Measurements from ENCODE around the gene NOG. TPM values are rescaled to one million over a fixed set of nuclear protein-coding genes. Genes with fewer than 3 reads are reported as not detected.

Gene NOG
- total and polyA plus RNA-seq, 3 donors from 2014 or later = 0.92 to 6.1 (median 5.2) TPM

DNA sequence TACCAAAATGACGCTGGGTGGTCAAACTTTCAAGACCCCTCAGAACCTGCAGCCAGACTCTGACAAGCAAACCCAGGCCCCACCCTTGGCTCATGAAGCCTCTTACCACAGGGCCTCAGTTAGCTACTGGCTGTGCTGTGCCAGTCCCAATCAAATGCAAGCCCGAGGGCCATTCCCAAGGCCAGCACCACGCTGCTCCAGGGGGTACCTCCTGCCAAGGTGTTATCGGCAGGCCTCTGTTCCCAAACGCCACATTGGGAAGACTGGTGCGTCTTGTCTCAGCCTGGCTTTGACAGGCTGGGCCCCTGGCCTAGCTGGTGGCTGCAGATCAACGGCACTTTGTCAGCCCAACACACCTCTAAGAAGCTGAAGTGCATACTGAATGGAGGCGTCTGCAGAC is 35.8 kb upstream of the NOG start:
- Histone ChIP-seq H3K4me3 (no peak overlapping the region), H3K27me3 (no peaks in the 10 kb centered on the region), H3K27ac (no peak overlapping the region), H3K4me1 (no peaks in the 10 kb centered on the region), H3K36me3 (ENCODE audit: low read depth, missing control alignments) (no peaks in the 10 kb centered on the region), H3K9me3 (no peaks in the 10 kb centered on the region)
- DNase-seq = no peak
- WGBS, 2 donors = 60 to 84% methylated on average over 5 to 8 of the region's 8 CpGs
- intact Hi-C loops (cut with DNase I; ENCODE audit: low total_unique reads) = no loop called here
- no peak for TF ChIP-seq POLR2A (IDR thresholded peaks at IDR 0.05)
- TF ChIP-seq, protein P1, sequence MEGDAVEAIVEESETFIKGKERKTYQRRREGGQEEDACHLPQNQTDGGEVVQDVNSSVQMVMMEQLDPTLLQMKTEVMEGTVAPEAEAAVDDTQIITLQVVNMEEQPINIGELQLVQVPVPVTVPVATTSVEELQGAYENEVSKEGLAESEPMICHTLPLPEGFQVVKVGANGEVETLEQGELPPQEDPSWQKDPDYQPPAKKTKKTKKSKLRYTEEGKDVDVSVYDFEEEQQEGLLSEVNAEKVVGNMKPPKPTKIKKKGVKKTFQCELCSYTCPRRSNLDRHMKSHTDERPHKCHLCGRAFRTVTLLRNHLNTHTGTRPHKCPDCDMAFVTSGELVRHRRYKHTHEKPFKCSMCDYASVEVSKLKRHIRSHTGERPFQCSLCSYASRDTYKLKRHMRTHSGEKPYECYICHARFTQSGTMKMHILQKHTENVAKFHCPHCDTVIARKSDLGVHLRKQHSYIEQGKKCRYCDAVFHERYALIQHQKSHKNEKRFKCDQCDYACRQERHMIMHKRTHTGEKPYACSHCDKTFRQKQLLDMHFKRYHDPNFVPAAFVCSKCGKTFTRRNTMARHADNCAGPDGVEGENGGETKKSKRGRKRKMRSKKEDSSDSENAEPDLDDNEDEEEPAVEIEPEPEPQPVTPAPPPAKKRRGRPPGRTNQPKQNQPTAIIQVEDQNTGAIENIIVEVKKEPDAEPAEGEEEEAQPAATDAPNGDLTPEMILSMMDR (IDR thresholded peaks at IDR 0.05) = no peak

DNA sequence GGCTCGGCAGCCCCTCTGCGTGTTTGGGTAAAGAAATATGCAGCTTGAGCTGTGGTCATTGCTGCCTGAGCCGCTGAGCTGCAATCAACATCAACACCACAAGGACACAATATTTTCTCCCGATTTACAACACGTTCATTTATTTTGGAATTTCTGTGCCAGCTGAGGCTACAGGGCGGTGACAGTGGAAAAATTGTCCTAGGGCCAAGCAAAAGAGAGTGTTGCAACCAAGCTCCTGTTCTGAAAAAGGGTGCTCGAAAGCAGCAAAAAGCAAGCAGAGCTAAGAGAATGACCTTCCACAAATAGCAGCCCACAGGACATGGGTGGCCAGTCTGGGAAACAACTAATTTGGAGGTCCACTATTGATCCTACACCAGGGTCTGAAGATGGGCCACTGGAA is 35.4 kb upstream of the NOG start:
- no peaks in the 10 kb centered on the region for H3K4me1 ChIP-seq
- 80 to 83% methylated on average over 7 of the region's 7 CpGs for WGBS, 2 donors
- no peaks in the 10 kb centered on the region for H3K9me3 ChIP-seq
- H3K27me3 ChIP-seq = no peaks in the 10 kb centered on the region
- DNase-seq = no peak
- H3K27ac ChIP-seq = no peak overlapping the region
- intact Hi-C loops (cut with DNase I; ENCODE audit: low total_unique reads) = no loop called here
- no peaks in the 10 kb centered on the region for H3K36me3 ChIP-seq (ENCODE audit: low read depth, missing control alignments)
- TF ChIP-seq, protein P1 (IDR thresholded peaks at IDR 0.05) = no peak
- TF ChIP-seq POLR2A (IDR thresholded peaks at IDR 0.05) = no peak
- H3K4me3 ChIP-seq = no peak overlapping the region

DNA sequence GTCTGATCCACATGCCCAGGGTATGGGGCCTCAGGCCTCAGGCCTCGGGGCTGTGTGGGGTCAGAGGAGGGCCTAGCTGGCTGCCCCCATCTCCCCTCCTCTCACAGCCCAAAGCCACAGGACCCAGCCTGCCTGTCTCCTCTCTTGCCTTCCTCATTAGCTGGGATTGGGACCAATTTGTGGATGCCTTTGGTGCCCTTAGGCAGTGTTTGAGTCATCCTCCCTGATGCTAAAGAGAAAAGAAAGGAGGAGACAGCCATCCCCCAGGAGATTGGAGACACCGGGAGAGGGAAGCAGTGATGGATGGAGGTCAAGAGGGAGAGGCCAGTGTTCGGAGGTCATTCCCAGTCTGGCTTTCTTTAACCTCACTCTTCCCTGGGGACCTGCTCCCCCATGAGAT is 23.3 kb upstream of the NOG start:
- TF ChIP-seq, protein P1 (IDR thresholded peaks at IDR 0.05) = no peak
- TF ChIP-seq POLR2A (IDR thresholded peaks at IDR 0.05) = no peak
- DNase-seq = no peak
- Histone ChIP-seq H3K27me3 (no peaks in the 10 kb centered on the region), H3K36me3 (ENCODE audit: low read depth, missing control alignments) (no peaks in the 10 kb centered on the region), H3K9me3 (no peaks in the 10 kb centered on the region), H3K4me3 (no peak overlapping the region), H3K27ac (no peak overlapping the region), H3K4me1 (no peaks in the 10 kb centered on the region)
- 34 to 49% methylated on average over 3 of the region's 3 CpGs for WGBS, 2 donors
- intact Hi-C loops (cut with DNase I; ENCODE audit: low total_unique reads) = no loop called here

DNA sequence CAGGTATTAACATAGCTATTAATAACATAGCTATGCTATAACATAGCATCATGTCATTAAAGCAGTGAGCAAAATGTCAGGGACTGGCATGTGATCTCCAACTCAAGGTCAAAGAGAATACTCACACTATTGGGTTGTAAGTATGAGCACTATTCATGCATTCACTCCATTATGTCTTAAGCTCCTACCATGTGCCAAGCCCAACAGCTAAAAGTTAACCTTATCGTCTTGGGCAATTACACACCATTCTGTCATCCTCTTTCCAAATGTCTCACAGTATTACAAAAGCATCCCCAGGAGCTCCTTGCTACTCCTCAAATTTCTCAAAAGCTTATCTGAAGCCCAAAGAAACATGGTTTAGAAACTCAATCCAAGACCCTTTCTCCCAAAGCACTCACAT is 22.0 kb upstream of the NOG start:
- DNase-seq = no peak
- no peak overlapping the region for H3K4me3 ChIP-seq
- no peaks in the 10 kb centered on the region for H3K27me3 ChIP-seq
- no peak for TF ChIP-seq POLR2A (IDR thresholded peaks at IDR 0.05)
- H3K4me1 ChIP-seq = no peaks in the 10 kb centered on the region
- no peak overlapping the region for H3K27ac ChIP-seq
- no peaks in the 10 kb centered on the region for H3K9me3 ChIP-seq
- intact Hi-C loops (cut with DNase I; ENCODE audit: low total_unique reads) = no loop called here
- 85 to 89% methylated on average over 1 of the region's 1 CpG for WGBS, 2 donors
- H3K36me3 ChIP-seq (ENCODE audit: low read depth, missing control alignments) = no peaks in the 10 kb centered on the region

DNA sequence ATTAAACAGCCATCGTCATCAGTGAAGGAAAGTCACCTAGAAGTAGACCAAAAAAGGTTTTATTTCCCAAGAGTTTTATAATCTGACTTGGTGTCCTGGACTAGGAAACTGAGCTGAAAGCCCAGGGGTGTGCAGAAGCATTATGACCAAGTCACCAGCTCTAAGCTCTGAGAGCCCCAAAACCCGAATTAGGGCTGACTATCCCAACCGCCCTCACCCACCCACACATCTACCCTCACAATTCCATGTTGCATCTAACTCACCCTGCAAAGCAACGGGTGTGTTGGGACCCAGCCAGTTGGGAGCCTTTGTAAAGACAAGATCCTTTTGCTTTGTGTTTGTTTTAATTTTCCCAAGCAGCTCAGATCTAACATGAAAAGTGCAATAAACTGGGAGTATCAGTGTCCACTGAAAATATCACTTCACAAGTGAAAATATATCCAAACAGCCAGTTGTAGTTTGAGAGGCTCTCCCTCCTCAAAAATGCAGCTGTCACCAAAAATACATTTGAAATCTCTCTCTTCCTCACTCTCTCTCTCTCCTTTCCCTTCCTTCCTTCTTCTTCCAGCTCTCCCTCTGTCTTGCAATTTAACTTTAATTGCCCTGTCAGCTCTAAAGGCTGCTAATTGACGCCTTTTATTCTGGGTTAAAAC is 16.2 kb upstream of the NOG start:
- no peak overlapping the region for H3K27ac ChIP-seq
- intact Hi-C loops (cut with DNase I; ENCODE audit: low total_unique reads) = no loop called here
- 35 to 40% methylated on average over 5 of the region's 5 CpGs for WGBS, 2 donors
- no peak for DNase-seq
- H3K4me3 ChIP-seq = no peak overlapping the region
- TF ChIP-seq POLR2A (IDR thresholded peaks at IDR 0.05) = no peak
- TF ChIP-seq, protein P1 (IDR thresholded peaks at IDR 0.05) = no peak
- H3K4me1 ChIP-seq = no peaks in the 10 kb centered on the region
- H3K9me3 ChIP-seq = no peaks in the 10 kb centered on the region
- no peaks in the 10 kb centered on the region for H3K36me3 ChIP-seq (ENCODE audit: low read depth, missing control alignments)
- no peaks in the 10 kb centered on the region for H3K27me3 ChIP-seq
